Superior temporal gyrus (tissue), 1 donor: Measurements from ENCODE around the gene PITPNM2.
"Not testable (repeated sequence)": the region's sequence is repeated elsewhere in the genome, so short reads cannot be mapped to it uniquely, and the experiment has no call there.

Source experiments
- DNase-seq: peaks from one replicate; pipeline ENCODE4 v3.0.0-alpha.2; 2016; ENCODE audit errors: extremely low spot score

Gene PITPNM2

DNA sequence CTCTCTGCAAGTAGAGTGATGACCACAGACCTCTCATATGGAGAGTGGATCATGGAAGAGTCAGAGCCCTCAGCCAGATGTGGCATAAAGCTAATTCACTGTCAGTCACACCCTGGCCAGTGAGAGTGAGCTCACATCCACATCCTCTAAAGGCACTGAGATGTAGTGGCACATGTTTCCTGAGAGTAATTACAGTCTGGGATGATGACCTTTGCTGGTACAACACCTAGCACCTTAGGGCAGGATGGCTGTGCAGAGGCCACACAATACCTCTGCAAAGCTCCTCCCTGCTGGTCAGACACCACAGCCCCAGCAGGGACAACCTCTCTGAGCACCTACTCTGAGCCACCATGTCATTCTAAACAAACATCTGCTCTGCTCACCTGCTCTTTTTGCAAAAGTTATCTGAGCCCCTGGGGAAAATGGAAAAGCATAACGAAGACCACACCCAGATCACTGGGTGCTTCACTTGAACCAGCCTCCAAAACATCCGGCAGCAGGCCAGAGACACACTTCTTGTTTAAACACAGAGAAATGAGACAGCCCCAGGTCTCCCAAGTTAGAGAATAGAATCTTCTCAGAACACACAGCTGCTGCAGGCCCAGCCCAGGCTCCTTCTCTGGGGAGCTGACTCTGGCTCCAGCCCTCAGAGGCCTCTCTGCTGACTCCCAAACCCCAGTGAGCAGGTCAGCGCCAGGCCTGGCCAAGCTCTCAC, 30.3 kb downstream of the PITPNM2 start:
- no peak for DNase-seq

- DNase-seq, result no peak
These were observed 31.1 kb downstream of the PITPNM2 start for GRCh38 chr12:123119808-123120207.

- no peak for DNase-seq
These were observed 32.4 kb downstream of the PITPNM2 start for GRCh38 chr12:123118497-123118896.

- DNase-seq, result peak; percentile 83
These were observed 35.3 kb downstream of the PITPNM2 start for GRCh38 chr12:123115409-123116121.

DNA sequence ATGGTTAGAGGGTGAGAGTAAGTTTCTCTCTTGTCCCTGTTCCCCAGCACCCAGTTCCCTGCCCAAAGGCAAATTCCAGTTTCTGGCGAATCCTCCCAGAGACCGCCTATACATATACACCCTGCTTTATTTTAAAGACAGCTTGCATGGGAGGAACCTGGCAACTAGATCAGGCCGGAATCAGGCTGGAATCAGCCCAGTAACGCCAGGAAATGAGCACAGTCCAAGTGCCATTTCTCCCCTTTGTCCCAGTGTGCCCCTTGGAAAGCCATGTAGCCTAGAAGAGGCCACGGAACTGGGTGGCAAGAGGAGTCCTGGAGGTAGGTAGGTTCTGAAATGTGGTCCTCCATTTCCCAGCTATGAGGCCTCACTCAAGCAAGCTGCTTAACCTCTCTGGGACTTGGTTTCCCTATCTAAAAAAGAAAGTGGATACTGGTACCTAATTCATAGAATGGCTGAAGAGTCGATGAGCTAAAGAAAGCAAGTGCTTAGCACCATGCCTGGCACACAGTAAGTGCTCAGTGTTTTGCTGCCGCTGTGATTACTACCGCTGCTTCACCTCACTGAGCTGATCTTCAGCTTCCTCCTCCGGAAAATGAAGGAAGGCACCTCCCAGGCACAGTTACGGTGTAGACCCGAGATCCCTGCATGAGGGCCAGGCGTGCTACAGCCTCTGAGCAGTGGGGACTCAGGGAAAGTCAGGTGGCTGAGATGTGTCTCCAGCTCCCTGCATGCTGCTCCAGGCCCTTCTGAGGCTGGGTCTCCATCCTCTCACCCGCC, 36.4 kb downstream of the PITPNM2 start:
- no peak for DNase-seq

GRCh38 chr12:123113026-123113425, 37.9 kb downstream of the PITPNM2 start:
- no peak for DNase-seq

DNA sequence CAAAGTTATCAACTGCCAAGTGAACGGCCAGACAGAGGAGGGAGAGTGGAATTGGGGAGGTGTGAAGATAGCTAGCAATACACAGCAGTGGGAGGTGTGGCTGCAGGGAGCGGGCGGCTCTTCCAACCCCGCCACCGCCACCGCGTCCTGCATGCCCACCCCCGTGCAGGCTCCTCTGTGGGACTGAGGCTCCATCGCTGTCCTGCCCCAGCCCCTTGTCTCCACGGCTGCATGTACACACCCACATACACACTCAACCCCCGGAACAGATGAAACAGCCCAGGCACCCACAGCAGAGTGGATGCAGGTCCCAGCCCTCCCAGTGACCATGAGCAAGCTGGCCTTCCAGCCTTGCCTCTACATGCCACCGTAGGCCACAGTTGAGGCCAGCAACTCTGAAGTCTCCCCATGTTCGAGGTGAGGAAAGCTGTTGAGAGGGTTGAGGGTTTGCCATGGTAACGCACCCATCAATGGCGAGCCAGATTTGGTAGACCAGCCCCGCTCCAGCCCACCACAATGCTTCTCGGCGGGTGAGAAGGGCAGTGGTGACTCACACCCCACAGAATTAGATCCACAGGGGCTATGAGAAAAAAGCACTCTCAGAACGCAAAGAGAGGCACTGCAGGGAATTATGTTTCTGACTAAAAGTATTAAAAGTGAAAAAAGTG, 39.3 kb downstream of the PITPNM2 start:
- no peak for DNase-seq

- DNase-seq, result no peak
These were observed 41.5 kb downstream of the PITPNM2 start for GRCh38 chr12:123109319-123109772.

- no peak for DNase-seq
These were observed 42.2 kb downstream of the PITPNM2 start for GRCh38 chr12:123108682-123109066.

DNA sequence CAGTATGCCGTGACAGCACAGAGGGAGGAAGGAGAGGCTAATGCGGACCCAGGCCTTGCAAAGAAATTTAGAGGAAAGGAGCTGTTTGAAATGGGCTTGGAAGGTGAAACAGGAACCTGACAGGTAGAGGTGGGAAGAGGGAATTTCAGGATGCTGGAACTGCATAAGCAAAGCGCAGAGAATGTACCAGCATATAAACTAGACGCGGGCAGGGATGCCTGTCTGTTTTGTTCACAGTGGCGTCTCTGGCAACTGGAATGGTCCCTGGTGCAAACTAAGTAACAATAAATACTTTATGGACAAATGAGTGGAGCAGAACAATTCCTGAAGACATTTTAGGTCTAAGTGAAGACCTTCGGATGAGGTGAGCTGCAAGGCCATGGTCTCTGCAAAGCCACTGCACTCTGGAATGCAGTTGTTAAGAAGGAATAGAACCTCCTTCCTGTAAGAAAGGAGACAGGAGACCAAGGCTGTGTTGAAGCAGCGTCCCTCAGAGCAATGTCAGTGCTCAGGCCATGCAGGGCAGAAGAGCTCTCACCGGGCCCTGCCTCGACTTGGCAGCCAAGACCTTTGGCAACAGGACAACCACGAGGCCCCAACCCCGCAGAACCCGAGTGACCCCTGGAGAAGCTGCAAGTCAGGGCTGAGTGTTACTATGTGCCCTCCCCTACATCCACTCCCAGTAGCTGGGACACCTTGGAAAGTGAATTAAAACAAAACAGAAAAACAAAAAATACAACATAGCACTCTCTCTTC, 42.8 kb downstream of the PITPNM2 start:
- no peak for DNase-seq

- DNase-seq, result no peak
These were observed 44.1 kb downstream of the PITPNM2 start for GRCh38 chr12:123106640-123107359.

DNA sequence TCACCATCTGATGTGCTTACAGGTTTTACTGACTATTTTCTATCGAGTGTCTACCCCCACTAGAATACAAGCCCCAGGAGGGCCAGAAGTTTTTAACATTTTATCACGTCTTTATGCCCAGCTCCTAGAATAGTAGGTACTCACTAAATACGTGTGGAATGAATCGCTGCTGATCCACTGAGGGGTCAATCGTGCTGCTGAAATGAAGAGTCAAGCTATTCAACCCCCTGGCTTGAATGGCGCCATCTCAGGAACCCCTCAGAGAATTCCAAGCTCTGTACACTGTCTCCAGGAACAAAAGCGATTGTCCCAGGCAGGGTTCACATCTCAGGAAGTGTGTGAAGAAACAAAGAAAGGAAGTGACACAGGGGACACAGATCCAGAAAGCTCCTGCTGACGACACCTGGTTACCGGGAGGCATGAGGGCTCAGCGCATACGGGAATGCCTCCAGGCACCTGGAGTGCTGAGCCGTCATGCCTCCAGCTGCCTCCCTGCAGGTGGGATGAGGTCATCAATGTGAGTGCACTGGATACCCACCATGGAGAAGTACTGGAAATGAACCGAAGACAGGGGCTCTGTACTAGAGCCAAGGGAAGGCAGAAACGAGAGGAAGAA, 45.6 kb downstream of the PITPNM2 start:
- no peak for DNase-seq

DNA sequence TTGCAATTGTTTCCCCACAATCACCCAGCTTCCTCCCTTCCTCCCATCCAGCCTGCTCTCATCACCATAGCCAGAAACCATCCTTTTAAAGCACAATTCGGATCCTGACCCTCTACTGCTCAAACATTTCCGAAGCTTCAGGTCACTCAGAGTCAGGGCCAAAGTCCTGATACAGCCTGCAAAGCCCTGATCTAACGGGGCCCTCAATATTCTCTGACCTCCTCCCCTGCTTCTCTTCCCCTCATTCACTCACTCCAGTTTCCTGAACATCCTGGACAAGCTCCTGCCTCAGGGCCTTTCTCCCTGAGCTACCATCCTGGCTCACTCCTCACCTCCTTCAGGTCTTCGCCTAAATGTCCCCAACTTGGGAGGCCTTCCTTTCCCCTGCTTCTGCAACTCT, 46.1 kb downstream of the PITPNM2 start:
- no peak for DNase-seq

DNA sequence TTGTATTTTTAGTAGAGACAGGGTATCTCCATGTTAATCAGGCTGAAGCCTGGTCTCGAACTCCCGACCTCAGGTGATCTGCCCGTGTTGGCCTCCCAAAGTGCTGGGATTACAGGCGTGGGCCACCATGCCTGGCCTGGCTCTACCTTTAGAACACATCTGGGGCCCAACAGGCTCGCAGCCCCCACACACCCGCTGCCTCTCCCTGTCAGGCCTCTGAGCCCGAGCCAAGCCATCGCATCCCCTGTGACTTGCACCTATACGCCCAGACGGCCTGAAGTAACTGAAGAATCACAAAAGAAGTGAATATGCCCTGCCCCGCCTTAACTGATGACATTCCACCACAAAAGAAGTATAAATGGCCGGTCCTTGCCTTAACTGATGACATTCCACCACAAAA, 46.8 kb downstream of the PITPNM2 start:
- not testable (repeated sequence) for DNase-seq

DNA sequence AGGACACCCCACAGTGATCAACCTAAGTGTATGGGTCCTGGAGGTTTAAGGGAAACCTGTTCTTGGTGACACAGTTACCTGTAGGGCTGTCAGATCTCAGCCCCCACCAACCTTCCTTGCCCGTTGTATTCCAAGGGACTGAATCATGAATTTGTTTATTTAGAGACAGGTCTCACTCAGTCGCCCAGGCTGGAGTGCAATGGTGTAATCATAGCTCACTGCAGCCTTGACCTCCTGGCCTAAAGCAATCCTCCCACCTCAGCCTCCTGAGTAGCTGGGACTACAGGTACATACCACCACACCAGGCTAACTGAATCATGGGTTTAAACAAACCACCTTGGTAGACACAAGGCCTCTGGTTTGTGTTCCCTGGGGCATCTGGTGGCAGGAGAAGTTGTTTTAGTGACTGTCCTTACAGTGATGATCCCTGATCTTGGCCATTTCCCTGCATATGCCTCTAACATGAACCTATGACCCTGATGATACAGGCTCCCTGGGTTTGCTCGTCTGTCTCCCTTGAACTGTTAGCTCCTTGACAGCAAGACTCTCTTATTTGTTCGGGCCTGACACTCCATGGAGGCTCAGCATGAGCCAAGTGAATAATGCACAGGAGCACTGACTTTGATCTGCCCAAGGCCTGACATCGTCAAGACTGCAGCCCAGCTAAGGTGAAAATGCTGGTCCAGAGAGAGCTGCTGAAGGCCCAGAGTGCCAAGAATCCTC, 47.9 kb downstream of the PITPNM2 start:
- DNase-seq, result no peak

GRCh38 chr12:123102366-123102765, 48.5 kb downstream of the PITPNM2 start:
- DNase-seq, result no peak

GRCh38 chr12:123101526-123101925, 49.4 kb downstream of the PITPNM2 start:
- no peak for DNase-seq
